IPS-20b (cell line): Measurements from ENCODE around the gene SDF2L1.
"Not testable (repeated sequence)": the region's sequence is repeated elsewhere in the genome, so short reads cannot be mapped to it uniquely, and the experiment has no call there.

Source experiments
- H3K27ac ChIP-seq: one replicate; pipeline ENCODE4 v1.5.1; 2013; ENCODE audit warnings: low read length
- H3K27me3 ChIP-seq: 2 replicates; pipeline ENCODE4 v1.6.1; 2013; ENCODE audit warnings: mild to moderate bottlenecking, low read length, inconsistent platforms; ENCODE audit not compliant: insufficient read depth
- H3K36me3 ChIP-seq: 2 replicates; pipeline ENCODE4 v1.6.1; 2013; ENCODE audit warnings: low read depth, mild to moderate bottlenecking, inconsistent platforms, low read length, moderate library complexity; ENCODE audit not compliant: insufficient read depth
- H3K4me1 ChIP-seq: 2 replicates; pipeline ENCODE4 v1.6.1; 2013; ENCODE audit warnings: mild to moderate bottlenecking, control low read depth, inconsistent platforms, low read length, moderate library complexity; ENCODE audit not compliant: insufficient read depth
- H3K4me3 ChIP-seq: 2 replicates; pipeline ENCODE4 v1.5.1; 2013; ENCODE audit warnings: mild to moderate bottlenecking, low read length, inconsistent platforms
- H3K9ac ChIP-seq: 2 replicates; pipeline ENCODE4 v1.6.1; 2013; ENCODE audit warnings: low read depth, mild to moderate bottlenecking, inconsistent platforms, low read length, moderate library complexity
- H3K9me3 ChIP-seq: 2 replicates; pipeline ENCODE4 v1.6.1; 2013; ENCODE audit warnings: mild to moderate bottlenecking, low read depth, low read length, inconsistent platforms; ENCODE audit not compliant: insufficient read depth

Gene SDF2L1

GRCh38 chr22:21645513-21645912 lies 3.4 kb downstream of the SDF2L1 start:
- not testable (repeated sequence) for H3K9ac ChIP-seq, H3K4me3 ChIP-seq, H3K4me1 ChIP-seq, H3K27ac ChIP-seq, H3K9me3 ChIP-seq
- Histone ChIP-seq H3K36me3 (peaks cover 13% of the 10 kb centered on the region), H3K27me3 (peaks cover 17% of the 10 kb centered on the region)

DNA sequence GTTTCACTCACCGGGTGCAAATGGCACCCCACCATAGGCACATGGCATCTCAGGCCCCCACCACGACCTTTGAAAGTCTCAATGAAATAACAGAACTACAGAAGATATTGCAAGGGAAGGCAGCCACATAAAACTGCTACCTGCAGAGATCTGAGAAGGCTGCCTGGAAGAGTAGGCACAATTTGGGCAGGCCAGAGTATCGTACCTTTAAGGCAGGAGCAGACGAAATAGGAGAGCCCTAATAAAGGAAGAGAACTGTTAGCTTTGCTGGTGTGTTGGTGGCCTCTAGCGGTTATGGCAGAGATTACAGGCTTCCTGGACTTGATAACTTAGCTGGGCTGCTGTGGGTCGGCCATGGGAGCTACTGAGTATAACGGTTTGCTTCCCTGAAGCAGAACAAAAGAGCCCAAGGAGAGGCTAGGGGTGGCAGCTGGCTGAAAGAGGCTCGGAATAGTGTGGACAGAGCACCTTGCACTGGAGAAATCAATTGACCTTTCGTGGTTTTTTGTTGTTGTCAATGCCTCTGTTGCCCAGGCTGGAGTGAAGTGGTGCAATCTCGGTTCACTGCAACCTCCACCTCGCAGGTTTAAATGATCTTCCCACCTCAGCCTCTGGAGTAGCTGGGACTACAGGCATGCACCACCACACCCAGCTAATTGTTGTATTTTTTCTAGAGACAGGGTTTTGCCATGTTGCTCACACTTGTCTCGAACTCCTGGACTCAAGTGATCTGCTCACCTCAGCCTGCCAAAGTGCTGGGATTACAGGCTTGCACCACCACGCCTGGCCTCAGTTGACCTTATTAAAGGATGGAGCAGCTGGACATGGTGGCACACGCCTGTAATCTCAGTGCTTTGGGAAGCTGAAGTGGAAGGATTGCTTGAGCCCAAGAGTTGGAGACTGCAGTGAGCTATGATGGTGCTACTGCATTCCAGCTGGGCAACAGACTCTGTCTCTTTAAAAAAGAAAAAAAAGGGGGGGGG lies 4.8 kb downstream of the SDF2L1 start:
- no peak overlapping the region for H3K27ac ChIP-seq
- H3K27me3 ChIP-seq: peaks cover 4% of the 10 kb centered on the region; the same call in 1 of the 2 replicates
- peaks cover 13% of the 10 kb centered on the region for H3K36me3 ChIP-seq
- H3K4me1 ChIP-seq: peaks cover 6% of the 10 kb centered on the region; the same call in 1 of the 2 replicates
- H3K4me3 ChIP-seq: no peak overlapping the region
- H3K9ac ChIP-seq: no peak overlapping the region
- H3K9me3 ChIP-seq: no peaks in the 10 kb centered on the region

DNA sequence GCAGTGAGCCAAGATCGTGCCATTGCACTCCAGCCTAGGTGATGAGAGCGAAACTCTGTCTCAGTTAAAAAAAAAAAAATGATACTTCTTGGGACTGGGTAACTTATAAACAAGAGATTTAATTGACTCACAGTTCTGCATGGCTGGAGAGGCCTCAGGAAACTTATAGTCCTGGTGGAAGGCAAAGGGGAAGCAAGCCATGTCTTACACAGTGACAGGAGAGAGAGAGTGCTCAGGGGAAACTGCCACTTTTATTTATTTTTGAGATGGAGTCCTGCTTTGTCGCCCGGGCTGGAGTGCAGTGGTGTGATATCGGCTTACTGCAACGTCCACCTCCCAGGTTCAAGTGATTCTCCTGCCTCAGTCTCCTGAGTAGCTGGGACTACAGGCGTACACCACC lies 8.2 kb downstream of the SDF2L1 start:
- Histone ChIP-seq H3K27me3 (no peaks in the 10 kb centered on the region), H3K9ac (peak overlapping the region; percentile 92; the same call in 1 of the 2 replicates), H3K4me3 (no peak overlapping the region), H3K36me3 (peaks cover 32% of the 10 kb centered on the region), H3K9me3 (no peaks in the 10 kb centered on the region), H3K4me1 (peaks cover 6% of the 10 kb centered on the region; the same call in 1 of the 2 replicates), H3K27ac (no peak overlapping the region)

DNA sequence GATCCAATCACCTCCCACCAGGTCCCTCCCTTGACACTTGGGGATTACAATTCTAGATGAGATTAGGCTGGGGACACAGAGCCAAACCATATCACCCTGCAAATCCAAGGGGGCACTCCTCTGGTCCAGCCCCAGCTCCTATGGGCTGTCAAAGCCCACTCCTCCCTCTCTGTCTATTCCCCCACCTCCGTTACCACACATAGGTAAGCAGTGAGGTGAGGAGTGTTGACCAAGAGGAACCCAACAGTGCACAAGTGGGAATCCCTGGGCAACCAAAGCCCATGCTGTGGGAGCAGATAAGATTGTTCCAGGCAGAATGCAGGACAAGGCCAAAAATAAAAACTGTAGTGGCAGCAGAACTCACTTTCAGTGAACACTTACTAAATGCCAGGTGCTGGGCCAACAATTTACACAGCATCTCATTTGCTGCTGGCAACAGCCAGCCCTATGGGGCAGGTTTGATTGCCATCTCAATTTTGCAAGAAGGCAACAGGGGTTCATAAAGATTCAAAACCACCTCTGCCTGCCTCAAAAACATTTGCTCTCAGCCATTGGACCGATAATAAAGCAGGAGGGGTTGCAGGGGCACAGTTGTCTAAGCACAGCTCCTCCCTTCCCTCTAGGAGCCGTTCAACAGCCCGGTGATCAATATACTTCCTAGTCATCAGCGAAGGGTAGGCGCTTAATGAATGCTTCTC lies 8.9 kb downstream of the SDF2L1 start:
- Histone ChIP-seq H3K4me3 (peak overlapping the region; percentile 87), H3K4me1 (peaks cover 6% of the 10 kb centered on the region; the same call in 1 of the 2 replicates), H3K36me3 (peaks cover 28% of the 10 kb centered on the region), H3K27me3 (no peaks in the 10 kb centered on the region), H3K27ac (peak overlapping the region; percentile 57), H3K9me3 (no peaks in the 10 kb centered on the region), H3K9ac (peak overlapping the region; percentile 92)

DNA sequence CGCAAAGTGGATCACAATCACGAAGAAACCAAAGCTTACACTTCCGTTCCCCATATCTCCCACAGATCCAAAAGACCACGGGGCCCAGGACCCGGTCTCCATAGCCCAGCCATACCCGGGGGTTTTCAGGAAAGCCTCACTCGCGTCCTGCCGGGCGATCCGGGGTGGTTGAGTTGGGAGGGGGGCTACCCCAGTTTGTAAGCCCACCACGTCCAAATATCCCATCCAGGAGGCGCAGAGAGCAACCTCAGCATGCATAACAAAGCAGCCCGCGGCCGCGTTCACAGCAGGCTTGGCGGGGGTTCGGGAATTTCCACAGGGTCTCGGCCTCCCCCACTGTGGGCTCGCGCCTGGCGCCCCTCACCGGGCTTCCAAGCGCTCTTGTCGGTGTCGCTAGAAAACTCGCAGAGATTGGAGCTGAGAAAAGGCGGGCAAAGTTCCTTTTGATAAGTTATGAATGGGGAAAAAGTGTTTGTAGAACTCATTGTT lies 9.5 kb downstream of the SDF2L1 start:
- H3K4me3 ChIP-seq: peak overlapping the region; percentile 87
- peaks cover 7% of the 10 kb centered on the region; the same call in 1 of the 2 replicates for H3K4me1 ChIP-seq
- H3K9me3 ChIP-seq: no peaks in the 10 kb centered on the region
- H3K36me3 ChIP-seq: peaks cover 24% of the 10 kb centered on the region
- H3K27me3 ChIP-seq: no peaks in the 10 kb centered on the region
- H3K27ac ChIP-seq: peak overlapping the region; percentile 57
- H3K9ac ChIP-seq: peak overlapping the region; percentile 92

- Histone ChIP-seq H3K4me1 (peaks cover 11% of the 10 kb centered on the region; the same call in 1 of the 2 replicates), H3K9ac (peak overlapping the region; percentile 92; the same call in 1 of the 2 replicates), H3K27ac (peak overlapping the region; percentile 78)
Measured at GRCh38 chr22:21652010-21652546, 10.0 kb downstream of the SDF2L1 start.

DNA sequence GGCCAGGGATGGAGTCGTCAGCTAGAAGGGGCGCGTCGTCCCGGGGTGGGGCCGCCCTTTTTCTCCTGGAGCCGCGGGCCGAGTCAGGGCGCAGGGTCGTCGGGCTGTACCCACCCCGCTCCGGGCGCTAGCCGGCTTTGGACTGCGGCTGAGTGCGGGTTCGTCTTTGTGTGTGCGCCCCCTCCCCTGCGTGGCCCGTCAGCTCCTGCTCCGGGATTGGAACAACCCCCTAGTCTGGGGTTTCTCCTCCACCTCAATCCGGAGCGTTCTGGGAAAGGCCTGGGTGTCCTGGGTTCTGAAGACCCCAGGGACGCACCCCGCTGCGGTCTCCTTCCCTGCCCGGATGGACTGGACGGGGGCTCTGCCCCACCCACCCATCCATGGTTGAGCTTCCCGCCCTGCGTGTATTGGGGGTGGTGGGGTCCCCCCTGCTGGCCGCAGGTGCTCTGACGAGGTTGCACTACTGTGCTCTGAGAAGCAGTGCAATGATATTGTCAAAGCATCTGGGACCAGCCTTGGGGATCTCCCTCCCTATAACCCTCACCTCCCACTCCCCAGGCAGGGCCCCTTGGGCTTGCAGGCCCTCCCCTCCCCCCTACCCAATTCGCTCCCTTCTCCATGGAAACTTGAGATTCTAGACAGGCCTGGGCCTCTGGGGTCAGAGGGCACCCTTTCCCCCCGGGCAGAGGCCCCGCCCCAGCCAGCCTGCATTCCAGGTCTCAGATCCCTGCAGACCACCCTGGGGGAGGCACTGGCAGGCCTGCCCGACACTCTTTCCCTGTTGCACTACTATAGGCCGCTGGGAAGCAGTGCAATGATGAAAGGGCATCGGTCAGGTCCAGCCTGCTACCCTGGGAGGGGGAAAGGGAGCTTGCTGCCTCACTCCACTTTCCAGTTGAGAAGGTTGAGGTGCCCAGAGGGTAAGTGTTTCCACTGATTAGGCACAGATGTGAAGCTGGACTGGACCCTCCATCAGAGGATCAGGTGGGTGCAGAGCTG lies 10.7 kb downstream of the SDF2L1 start:
- peak overlapping the region; percentile 87 for H3K4me3 ChIP-seq
- no peaks in the 10 kb centered on the region for H3K9me3 ChIP-seq
- peaks cover 24% of the 10 kb centered on the region for H3K36me3 ChIP-seq
- H3K27me3 ChIP-seq: no peaks in the 10 kb centered on the region
- H3K27ac ChIP-seq: peak overlapping the region; percentile 78
- H3K4me1 ChIP-seq: peaks cover 11% of the 10 kb centered on the region; the same call in 1 of the 2 replicates
- H3K9ac ChIP-seq: peak overlapping the region; percentile 92

More at GRCh38 chr22:21652010-21652546, 10.0 kb downstream of the SDF2L1 start:
- no peaks in the 10 kb centered on the region for H3K9me3 ChIP-seq
- peak overlapping the region; percentile 87 for H3K4me3 ChIP-seq
- peaks cover 24% of the 10 kb centered on the region for H3K36me3 ChIP-seq
- no peaks in the 10 kb centered on the region for H3K27me3 ChIP-seq

DNA sequence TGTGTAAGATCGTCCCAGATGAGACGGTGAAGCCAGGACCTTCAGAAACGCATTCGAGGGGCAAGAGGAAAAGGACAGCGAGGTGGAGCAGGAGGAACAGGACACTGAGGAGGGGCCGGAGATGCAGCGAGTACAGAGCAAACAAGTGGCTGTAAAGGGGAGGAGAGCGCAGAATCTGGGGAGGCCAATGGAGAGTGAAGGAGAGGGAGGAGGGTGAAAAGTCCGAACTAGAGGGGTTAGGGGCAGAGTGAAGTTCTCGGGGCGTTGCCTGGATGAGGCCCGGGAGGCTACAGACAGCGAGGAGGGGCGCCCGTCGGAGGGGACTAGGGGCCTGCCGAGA lies 14.9 kb downstream of the SDF2L1 start:
- H3K36me3 ChIP-seq: peaks cover 19% of the 10 kb centered on the region
- H3K27ac ChIP-seq: no peak overlapping the region
- H3K4me1 ChIP-seq: peaks cover 8% of the 10 kb centered on the region; the same call in 1 of the 2 replicates
- peak overlapping the region; percentile 54; the same call in 1 of the 2 replicates for H3K9ac ChIP-seq
- H3K27me3 ChIP-seq: peaks cover 16% of the 10 kb centered on the region; the same call in 1 of the 2 replicates
- peak overlapping the region; percentile 52; the same call in 1 of the 2 replicates for H3K4me3 ChIP-seq
- no peaks in the 10 kb centered on the region for H3K9me3 ChIP-seq

DNA sequence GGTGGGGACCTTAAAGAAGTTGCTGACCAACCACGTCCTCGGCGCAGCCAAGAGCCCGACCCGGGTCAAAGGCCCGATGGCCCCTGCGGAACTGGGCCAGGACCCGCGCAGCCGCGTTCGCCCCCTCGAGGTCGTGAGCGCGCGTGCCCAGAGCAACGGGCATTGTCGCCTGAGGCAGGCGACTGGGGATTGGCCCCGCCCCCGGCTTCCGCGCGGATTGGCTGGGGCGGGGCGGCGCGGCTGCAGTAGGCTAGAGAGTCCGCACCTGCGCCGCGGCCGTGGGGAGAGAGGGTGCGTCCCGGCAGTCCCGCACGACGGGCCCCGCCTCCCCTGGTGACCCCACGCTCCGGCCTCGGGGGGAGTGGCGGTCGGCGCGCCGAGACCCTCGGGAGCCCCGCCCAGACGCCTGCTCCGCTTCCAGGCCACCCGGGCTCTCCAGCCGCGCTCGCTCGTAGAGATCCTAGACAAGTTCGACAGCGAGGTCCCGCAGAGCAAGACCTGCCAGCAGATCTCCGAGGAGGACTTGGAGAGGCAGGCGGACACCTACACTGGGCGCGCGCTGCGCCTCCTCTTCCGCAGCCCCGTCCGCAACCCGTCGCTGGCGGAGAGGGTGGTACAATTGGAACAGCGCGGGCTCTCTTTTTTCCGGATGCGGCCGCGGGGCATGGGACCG lies 15.4 kb downstream of the SDF2L1 start:
- Histone ChIP-seq H3K9ac (peak overlapping the region; percentile 68), H3K27me3 (peaks cover 16% of the 10 kb centered on the region; the same call in 1 of the 2 replicates), H3K27ac (no peak overlapping the region), H3K9me3 (no peaks in the 10 kb centered on the region), H3K4me1 (peaks cover 8% of the 10 kb centered on the region; the same call in 1 of the 2 replicates), H3K4me3 (peak overlapping the region; percentile 52; the same call in 1 of the 2 replicates), H3K36me3 (peaks cover 19% of the 10 kb centered on the region)
